ENCODE data around the gene AKAP5. TPM values are rescaled to one million over a fixed set of nuclear protein-coding genes. Genes with fewer than 3 reads are reported as not detected.
"Not testable (repeated sequence)": the region's sequence is repeated elsewhere in the genome, so short reads cannot be mapped to it uniquely, and the experiment has no call there.

The AKAP5 gene
- total RNA-seq, 6 experiments from 2014 or later: 0.94 to 1.3 (median 1.2) TPM

GRCh38 chr14:64510825-64511671, 45.7 kb downstream of the AKAP5 start:
- TF ChIP-seq CTCF (IDR thresholded peaks at IDR 0.05): peak; percentile 98
- Mint-ChIP-seq H3K4me3 (peak overlapping the region; percentile 9; the same call in 1 of the 2 replicates), H3K27ac (peak overlapping the region; percentile 49), H3K36me3 (ENCODE audit: low read depth) (no peaks in the 10 kb centered on the region; the same call in 1 of the 2 replicates), H3K9me3 (no peaks in the 10 kb centered on the region), H3K4me1 (ENCODE audit: low read depth) (peaks cover 73% of the 10 kb centered on the region), H3K27me3 (ENCODE audit: insufficient read depth) (no peaks in the 10 kb centered on the region)
- DNase-seq: peak; percentile 60

- H3K36me3 Mint-ChIP-seq (ENCODE audit: low read depth): no peaks in the 10 kb centered on the region
- H3K4me3 Mint-ChIP-seq: no peak overlapping the region
- no peaks in the 10 kb centered on the region for H3K27me3 Mint-ChIP-seq (ENCODE audit: insufficient read depth)
- no peak for DNase-seq
- no peak for TF ChIP-seq CTCF (IDR thresholded peaks at IDR 0.05)
- H3K9me3 Mint-ChIP-seq: no peaks in the 10 kb centered on the region
- H3K27ac Mint-ChIP-seq: no peak overlapping the region
- H3K4me1 Mint-ChIP-seq (ENCODE audit: low read depth): peaks cover 62% of the 10 kb centered on the region
Observed at GRCh38 chr14:64513271-64513670, 48.0 kb downstream of the AKAP5 start.

- TF ChIP-seq CTCF (IDR thresholded peaks at IDR 0.05): no peak
- Mint-ChIP-seq H3K9me3 (no peaks in the 10 kb centered on the region), H3K27ac (0 out of 2 replicates have a peak overlapping the region, but pooled peaks have one; percentile 29), H3K4me1 (ENCODE audit: low read depth) (peaks cover 44% of the 10 kb centered on the region), H3K27me3 (ENCODE audit: insufficient read depth) (no peaks in the 10 kb centered on the region), H3K4me3 (no peak overlapping the region), H3K36me3 (ENCODE audit: low read depth) (no peaks in the 10 kb centered on the region)
- DNase-seq: no peak
Observed at GRCh38 chr14:64515053-64515452, 49.8 kb downstream of the AKAP5 start.

GRCh38 chr14:64516969-64517368, 51.7 kb downstream of the AKAP5 start:
- H3K36me3 Mint-ChIP-seq (ENCODE audit: low read depth): no peaks in the 10 kb centered on the region
- H3K27ac Mint-ChIP-seq: no peak overlapping the region
- TF ChIP-seq CTCF (IDR thresholded peaks at IDR 0.05): no peak

GRCh38 chr14:64517667-64518066, 52.4 kb downstream of the AKAP5 start:
- not testable (repeated sequence) for H3K27ac Mint-ChIP-seq; H3K36me3 Mint-ChIP-seq (ENCODE audit: low read depth); H3K4me3 Mint-ChIP-seq; DNase-seq; H3K27me3 Mint-ChIP-seq (ENCODE audit: insufficient read depth); H3K9me3 Mint-ChIP-seq
- H3K4me1 Mint-ChIP-seq (ENCODE audit: low read depth): peaks cover 40% of the 10 kb centered on the region

More at GRCh38 chr14:64516969-64517368, 51.7 kb downstream of the AKAP5 start:
- H3K4me3 Mint-ChIP-seq: no peak overlapping the region
- no peaks in the 10 kb centered on the region for H3K9me3 Mint-ChIP-seq
- no peak for DNase-seq
- no peaks in the 10 kb centered on the region for H3K27me3 Mint-ChIP-seq (ENCODE audit: insufficient read depth)
- H3K4me1 Mint-ChIP-seq (ENCODE audit: low read depth): peaks cover 40% of the 10 kb centered on the region

- TF ChIP-seq CTCF (IDR thresholded peaks at IDR 0.05): no peak
- no peaks in the 10 kb centered on the region for H3K36me3 Mint-ChIP-seq (ENCODE audit: low read depth)
- H3K27me3 Mint-ChIP-seq (ENCODE audit: insufficient read depth): no peaks in the 10 kb centered on the region
- no peak for DNase-seq
- no peak overlapping the region for H3K27ac Mint-ChIP-seq
- H3K9me3 Mint-ChIP-seq: no peaks in the 10 kb centered on the region
- peaks cover 40% of the 10 kb centered on the region for H3K4me1 Mint-ChIP-seq (ENCODE audit: low read depth)
- no peak overlapping the region for H3K4me3 Mint-ChIP-seq
Observed at GRCh38 chr14:64518229-64518628, 52.9 kb downstream of the AKAP5 start.

All from HFFc6 (cell line).